ENCODE measurements around the gene DNAJA4. TPM values are rescaled to one million over a fixed set of nuclear protein-coding genes. Genes with fewer than 3 reads are reported as not detected.
A peak's percentile ranks its signal among the peaks of the same experiment; 100 is the strongest.

DNAJA4 gene
- total RNA-seq, 1 donor from 2014 or later, result 22.3 TPM

- Mint-ChIP-seq H3K27me3 (no peaks in the 10 kb centered on the region), H3K27ac (peak within 1 kb of the TSS; percentile 87), H3K4me1 (peaks cover 23% of the 10 kb centered on the region), H3K36me3 (ENCODE audit: low read depth) (peaks cover 18% of the 10 kb centered on the region), H3K4me3 (peak within 1 kb of the TSS; percentile 98), H3K9me3 (no peaks in the 10 kb centered on the region)
- intact Hi-C loops (cut with micrococcal nuclease), result loop anchor here (1.0 to 2.0 kb wide), 2 partner anchors 35 to 138 kb away; partner anchors contain the start of gene DNAJA4
- CTCF ChIA-PET, result interaction anchor here (1.3 kb wide), 1 partner anchor 191 kb away, joined by 4 read pairs; no protein-coding TSS in a partner anchor
- DNase-seq (peak; percentile 89), ATAC-seq (ENCODE audit: low read depth) (peak; percentile 97)
- TF ChIP-seq CTCF (IDR thresholded peaks at IDR 0.05), result no peak
- POLR2A ChIA-PET, result interaction anchor here (0.6 to 2.8 kb wide), 15 partner anchors 8 to 678 kb away, joined by 3 to 30 read pairs (median 4); partner anchors contain the start of genes DNAJA4, IDH3A, IREB2 and PSMA4
Observed at GRCh38 chr15:78299101-78299930, 35.0 kb downstream of the DNAJA4 start, which contains the start of gene SKIC8. TSS of gene SKIC8 (minus strand) at chr15:78299609. CDS start at chr15:78295686, 3,923 bp downstream.

GRCh38 chr15:78301326-78301725 lies 37.0 kb downstream of the DNAJA4 start:
- ATAC-seq (ENCODE audit: low read depth) (no peak), DNase-seq (no peak)
- intact Hi-C loops (cut with micrococcal nuclease), result no loop called here
- peak overlapping the region; percentile 16 for H3K4me3 Mint-ChIP-seq
- peaks cover 3% of the 10 kb centered on the region for H3K27me3 Mint-ChIP-seq
- H3K27ac Mint-ChIP-seq, result no peak overlapping the region
- H3K9me3 Mint-ChIP-seq, result no peaks in the 10 kb centered on the region
- ChIA-PET POLR2A (interaction anchor here (0.6 kb wide), 1 partner anchor 86 kb away, joined by 3 read pairs; no protein-coding TSS in a partner anchor), CTCF (no interaction called here)
- H3K36me3 Mint-ChIP-seq (ENCODE audit: low read depth), result peaks cover 7% of the 10 kb centered on the region
- no peak for TF ChIP-seq CTCF (IDR thresholded peaks at IDR 0.05)
- peaks cover 23% of the 10 kb centered on the region for H3K4me1 Mint-ChIP-seq

GRCh38 chr15:78301828-78302227 lies 37.5 kb downstream of the DNAJA4 start:
- TF ChIP-seq CTCF (IDR thresholded peaks at IDR 0.05), result no peak
- H3K36me3 Mint-ChIP-seq (ENCODE audit: low read depth), result peaks cover 7% of the 10 kb centered on the region
- ChIA-PET POLR2A (no interaction called here), CTCF (no interaction called here)
- DNase-seq, result no peak
- H3K27ac Mint-ChIP-seq, result no peak overlapping the region
- ATAC-seq (ENCODE audit: low read depth), result no peak
- peaks cover 23% of the 10 kb centered on the region for H3K4me1 Mint-ChIP-seq
- intact Hi-C loops (cut with micrococcal nuclease), result no loop called here
- H3K27me3 Mint-ChIP-seq, result peaks cover 6% of the 10 kb centered on the region
- H3K9me3 Mint-ChIP-seq, result no peaks in the 10 kb centered on the region
- H3K4me3 Mint-ChIP-seq, result peak overlapping the region; percentile 16

GRCh38 chr15:78302579-78303312 lies 38.4 kb downstream of the DNAJA4 start:
- H3K9me3 Mint-ChIP-seq, result no peaks in the 10 kb centered on the region
- POLR2A ChIA-PET, result no interaction called here
- H3K27me3 Mint-ChIP-seq, result peaks cover 6% of the 10 kb centered on the region
- intact Hi-C loops (cut with micrococcal nuclease), result no loop called here
- ATAC-seq (ENCODE audit: low read depth) (no peak), DNase-seq (no peak)
- TF ChIP-seq CTCF (IDR thresholded peaks at IDR 0.05), result no peak
- no peak overlapping the region for H3K27ac Mint-ChIP-seq
- CTCF ChIA-PET, result no interaction called here
- H3K4me3 Mint-ChIP-seq, result no peak overlapping the region
- peaks cover 19% of the 10 kb centered on the region for H3K4me1 Mint-ChIP-seq
- H3K36me3 Mint-ChIP-seq (ENCODE audit: low read depth), result peaks cover 7% of the 10 kb centered on the region
